ENCODE data around the gene CRACDL.
"Not testable (repeated sequence)": the region's sequence is repeated elsewhere in the genome, so short reads cannot be mapped to it uniquely, and the experiment has no call there.

CRACDL gene

GRCh38 chr2:98759827-98760625, 176.0 kb downstream of the CRACDL start:
- in situ Hi-C loops (cut with MboI; ENCODE audit: low sequenced_read_pairs) = no loop called here

GRCh38 chr2:98759338-98759737, 176.7 kb downstream of the CRACDL start:
- in situ Hi-C loops (cut with MboI; ENCODE audit: low sequenced_read_pairs) = no loop called here

DNA sequence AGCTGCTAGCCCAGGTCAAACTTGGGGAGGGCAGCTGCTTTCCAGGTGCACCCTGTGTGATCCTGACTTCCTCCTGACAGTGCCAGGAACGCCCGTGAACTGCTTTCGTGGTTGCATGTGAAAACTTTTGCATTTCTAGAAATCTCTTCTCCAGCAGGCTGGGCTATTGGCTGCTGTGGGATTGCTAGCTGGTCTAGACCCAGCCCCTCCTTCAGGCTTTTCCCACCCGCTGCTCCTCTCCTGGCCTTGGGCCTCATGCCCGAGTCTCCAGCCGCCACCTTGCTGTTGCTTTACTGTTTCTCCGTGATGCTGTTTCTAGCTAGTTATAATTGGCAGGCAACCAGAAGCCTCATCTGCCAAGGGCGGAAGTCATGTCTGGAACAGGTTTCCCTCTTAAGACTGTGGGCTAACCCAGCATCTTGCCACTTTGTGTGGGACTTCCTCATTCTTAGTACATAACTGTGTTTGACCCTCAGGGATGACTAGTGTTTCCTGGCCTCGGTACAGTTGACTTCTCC, 178.1 kb downstream of the CRACDL start:
- in situ Hi-C loops (cut with MboI; ENCODE audit: low sequenced_read_pairs) = no loop called here

DNA sequence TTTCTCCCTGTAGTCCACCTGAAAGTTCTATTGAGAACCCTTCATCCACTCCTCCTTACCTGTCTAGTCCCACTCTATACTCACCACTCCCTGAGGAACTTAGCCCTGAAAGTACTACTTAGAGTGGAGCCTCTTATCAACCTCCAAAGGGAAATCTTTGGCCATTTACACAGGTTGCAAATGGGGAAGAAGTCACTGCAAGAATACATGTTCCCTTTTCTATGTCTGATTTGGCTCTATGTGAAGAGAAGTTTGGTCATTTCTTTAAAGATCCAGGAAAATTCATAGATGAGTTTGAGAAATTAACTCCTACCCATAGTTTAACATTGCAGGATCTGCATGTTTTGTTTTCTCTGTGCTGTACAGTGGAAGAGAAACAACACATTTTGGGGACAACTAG, 182.2 kb downstream of the CRACDL start:
- in situ Hi-C loops (cut with MboI; ENCODE audit: low sequenced_read_pairs) = no loop called here

GRCh38 chr2:98752711-98753110, 183.3 kb downstream of the CRACDL start:
- in situ Hi-C loops (cut with MboI; ENCODE audit: low sequenced_read_pairs) = not testable (repeated sequence)

DNA sequence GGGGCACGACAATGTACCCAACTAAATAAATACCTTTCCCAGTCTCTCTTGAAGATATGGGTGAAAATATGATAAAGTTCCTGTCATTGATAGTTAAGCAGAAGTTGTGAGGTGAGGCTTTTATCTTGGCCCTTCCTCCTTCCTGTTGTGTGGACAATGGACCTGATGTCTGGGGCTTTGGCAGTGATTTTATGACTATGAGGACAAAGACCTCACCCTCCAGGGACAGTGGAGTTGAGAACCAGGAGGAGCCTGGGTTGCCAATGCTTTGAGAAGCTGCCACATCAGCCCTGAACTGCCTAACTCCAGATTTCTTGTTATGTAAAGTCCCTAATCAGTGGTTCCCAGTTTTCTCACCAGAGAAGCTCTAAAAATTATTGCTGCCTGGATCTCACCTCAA, 184.3 kb downstream of the CRACDL start:
- in situ Hi-C loops (cut with MboI; ENCODE audit: low sequenced_read_pairs) = no loop called here

- in situ Hi-C loops (cut with MboI; ENCODE audit: low sequenced_read_pairs) = no loop called here
These were observed 185.3 kb downstream of the CRACDL start for GRCh38 chr2:98750593-98751282.

- in situ Hi-C loops (cut with MboI; ENCODE audit: low sequenced_read_pairs) = no loop called here
These were observed 187.0 kb downstream of the CRACDL start for GRCh38 chr2:98749066-98749450.

DNA sequence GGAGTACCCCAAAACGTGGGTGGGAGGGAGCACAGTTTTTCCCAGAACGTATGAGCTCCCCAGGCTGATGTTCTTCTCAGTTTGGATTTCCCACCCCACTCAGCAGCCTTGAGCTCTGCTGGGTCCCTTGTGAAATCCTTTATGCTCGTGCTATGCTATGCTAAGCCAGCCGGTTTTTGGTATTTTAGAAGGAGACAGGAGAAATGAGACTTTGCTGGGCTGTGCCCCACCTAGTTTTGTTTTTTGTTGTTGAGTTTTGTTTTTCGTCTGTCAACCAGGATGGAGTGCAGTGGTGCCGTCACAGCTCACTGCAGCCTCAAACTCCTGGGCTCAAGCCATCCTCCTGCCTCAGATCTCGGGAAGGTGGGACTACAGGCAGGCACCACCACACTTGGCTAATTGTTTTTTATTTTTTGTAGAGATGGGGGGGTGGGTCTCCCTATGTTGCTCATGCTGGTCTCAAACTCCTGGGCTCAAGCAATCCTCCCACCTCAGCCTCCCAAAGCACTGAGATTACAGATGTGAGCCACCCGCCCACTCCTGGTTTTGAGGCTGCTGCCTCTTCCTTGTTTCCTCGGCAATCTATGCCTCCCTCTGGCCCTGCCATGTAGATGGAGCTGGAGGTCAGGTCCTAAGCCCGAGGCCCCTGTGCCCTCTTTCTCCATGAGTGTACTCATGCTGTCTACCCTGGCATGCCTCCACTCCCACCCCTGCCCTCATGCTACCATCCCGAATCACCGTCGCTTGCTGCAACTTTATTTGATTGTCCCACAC, 187.5 kb downstream of the CRACDL start:
- in situ Hi-C loops (cut with MboI; ENCODE audit: low sequenced_read_pairs) = no loop called here

GRCh38 chr2:98747888-98748287, 188.1 kb downstream of the CRACDL start:
- in situ Hi-C loops (cut with MboI; ENCODE audit: low sequenced_read_pairs) = no loop called here

GRCh38 chr2:98746426-98746825, 189.6 kb downstream of the CRACDL start:
- in situ Hi-C loops (cut with MboI; ENCODE audit: low sequenced_read_pairs) = no loop called here

GRCh38 chr2:98744595-98744994, 191.4 kb downstream of the CRACDL start:
- in situ Hi-C loops (cut with MboI; ENCODE audit: low sequenced_read_pairs) = no loop called here
